ENCODE measurements around the gene OR5K2. TPM values are rescaled to one million over a fixed set of nuclear protein-coding genes. Genes with fewer than 3 reads are reported as not detected.

Gene OR5K2
- total RNA-seq, 1 donor from 2014 or later, result not detected

Other genes starting within 250 kb of the OR5K2 start
- not detected in 2 replicates for gene OR5H6, start 233.4 kb upstream of the OR5K2 start, total RNA-seq
- gene OR5H2, start 215.2 kb upstream of the OR5K2 start, total RNA-seq, result not detected in 2 replicates
- not detected in 2 replicates for gene OR5K4, start 143.8 kb upstream of the OR5K2 start, total RNA-seq
- gene OR5K3, start 107.0 kb upstream of the OR5K2 start, total RNA-seq, result not detected in 2 replicates
- gene OR5K1, start 34.5 kb upstream of the OR5K2 start, total RNA-seq, result not detected in 2 replicates
- 664 and 689 TPM in 2 replicates for gene CLDND1, start 25.2 kb downstream of the OR5K2 start, total RNA-seq
- 30.4 and 31.1 TPM in 2 replicates for gene GPR15, start 34.3 kb downstream of the OR5K2 start, total RNA-seq
- gene CPOX, start 95.9 kb downstream of the OR5K2 start, total RNA-seq, result 77.6 and 81.3 TPM in 2 replicates